ENCODE results near the gene ZBTB21.
"Not testable (repeated sequence)": the region's sequence is repeated elsewhere in the genome, so short reads cannot be mapped to it uniquely, and the experiment has no call there.

ZBTB21 gene

GRCh38 chr21:42019101-42019605 lies 9.0 kb upstream of the ZBTB21 start:
- DNase-seq (ENCODE audit: low read depth, low spot score), result no peak

DNA sequence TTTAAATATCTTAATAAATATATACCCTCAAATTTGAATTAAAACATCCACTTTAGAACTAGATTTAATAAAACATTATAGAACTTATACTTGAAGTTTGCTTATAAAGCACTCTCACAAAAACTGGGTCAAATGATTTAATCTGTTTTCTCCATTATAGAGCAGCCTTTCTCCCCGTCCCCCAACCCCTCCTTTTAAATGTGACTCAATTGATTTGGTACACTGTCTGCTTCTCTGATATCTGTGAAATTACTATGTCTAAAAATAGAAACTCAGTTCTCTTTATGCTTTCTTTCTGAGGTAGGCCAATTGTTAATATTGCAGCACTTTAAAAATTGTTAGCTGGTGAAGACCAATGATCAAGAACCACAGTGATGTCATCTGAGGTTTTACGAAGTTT lies 6.9 kb upstream of the ZBTB21 start:
- no peak for DNase-seq (ENCODE audit: low read depth, low spot score)

GRCh38 chr21:42016364-42016985 lies 6.3 kb upstream of the ZBTB21 start:
- DNase-seq (ENCODE audit: low read depth, low spot score), result no peak

DNA sequence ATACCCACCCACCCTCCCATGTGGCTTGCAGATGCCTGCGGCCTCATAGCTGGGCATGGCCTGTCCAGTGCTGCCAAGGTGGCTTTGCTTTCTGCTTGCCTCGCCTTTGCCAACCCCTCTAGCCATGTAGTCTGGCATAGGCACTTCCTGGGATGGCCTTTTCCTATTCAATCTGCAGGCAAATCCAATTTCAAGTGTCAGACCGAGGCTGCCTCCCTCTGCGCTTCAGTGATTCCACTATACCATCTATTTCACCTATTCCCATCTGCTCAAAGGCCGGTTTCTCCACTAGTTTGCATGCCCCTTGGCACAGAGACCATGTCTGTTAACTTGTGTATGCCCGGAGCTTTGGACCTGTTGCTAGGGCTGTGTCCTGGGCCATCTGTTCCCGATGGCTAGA lies 3.8 kb upstream of the ZBTB21 start:
- DNase-seq (ENCODE audit: low read depth, low spot score), result no peak

- DNase-seq (ENCODE audit: low read depth, low spot score), result no peak
Observed at GRCh38 chr21:42013376-42013775, 3.2 kb upstream of the ZBTB21 start.

DNA sequence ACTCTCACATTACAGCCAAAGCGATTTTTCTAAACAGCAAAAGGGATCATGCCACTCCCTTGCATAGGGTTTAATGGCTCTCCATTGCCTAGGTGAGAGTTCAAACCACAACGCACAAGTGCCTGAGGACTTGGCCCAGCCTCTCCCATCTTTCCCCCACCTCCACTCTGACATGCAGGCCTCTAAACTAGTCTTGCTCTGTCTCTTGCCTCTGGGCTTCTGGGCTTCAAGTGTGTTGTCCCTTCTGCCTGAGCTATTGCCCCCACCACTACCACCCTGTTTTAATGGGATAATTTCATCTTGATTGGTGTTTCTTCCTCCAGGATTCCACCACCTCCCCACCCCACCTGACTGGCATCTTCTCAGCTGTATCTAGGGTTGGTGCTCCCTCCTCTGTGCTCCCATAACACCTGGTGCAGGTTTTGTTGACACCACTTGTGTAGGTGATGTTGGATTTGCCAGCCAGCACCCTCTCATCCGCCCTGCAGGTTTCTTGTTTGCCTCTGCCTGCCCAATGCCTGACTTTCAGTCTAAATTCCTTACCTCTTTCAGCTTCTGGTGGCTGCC lies 2.7 kb upstream of the ZBTB21 start:
- no peak for DNase-seq (ENCODE audit: low read depth, low spot score)

GRCh38 chr21:42012344-42012743 lies 2.2 kb upstream of the ZBTB21 start:
- no peak for DNase-seq (ENCODE audit: low read depth, low spot score)

GRCh38 chr21:42010507-42011495 lies 641 bp upstream of the ZBTB21 start:
- DNase-seq (ENCODE audit: low read depth, low spot score), result no peak

GRCh38 chr21:42009018-42009830 lies 936 bp downstream of the ZBTB21 start:
- DNase-seq (ENCODE audit: low read depth, low spot score), result peak; percentile 44

- DNase-seq (ENCODE audit: low read depth, low spot score), result no peak
Observed at GRCh38 chr21:42007356-42007940, 2.7 kb downstream of the ZBTB21 start.

- DNase-seq (ENCODE audit: low read depth, low spot score), result no peak
Observed at GRCh38 chr21:42006765-42007164, 3.4 kb downstream of the ZBTB21 start.

DNA sequence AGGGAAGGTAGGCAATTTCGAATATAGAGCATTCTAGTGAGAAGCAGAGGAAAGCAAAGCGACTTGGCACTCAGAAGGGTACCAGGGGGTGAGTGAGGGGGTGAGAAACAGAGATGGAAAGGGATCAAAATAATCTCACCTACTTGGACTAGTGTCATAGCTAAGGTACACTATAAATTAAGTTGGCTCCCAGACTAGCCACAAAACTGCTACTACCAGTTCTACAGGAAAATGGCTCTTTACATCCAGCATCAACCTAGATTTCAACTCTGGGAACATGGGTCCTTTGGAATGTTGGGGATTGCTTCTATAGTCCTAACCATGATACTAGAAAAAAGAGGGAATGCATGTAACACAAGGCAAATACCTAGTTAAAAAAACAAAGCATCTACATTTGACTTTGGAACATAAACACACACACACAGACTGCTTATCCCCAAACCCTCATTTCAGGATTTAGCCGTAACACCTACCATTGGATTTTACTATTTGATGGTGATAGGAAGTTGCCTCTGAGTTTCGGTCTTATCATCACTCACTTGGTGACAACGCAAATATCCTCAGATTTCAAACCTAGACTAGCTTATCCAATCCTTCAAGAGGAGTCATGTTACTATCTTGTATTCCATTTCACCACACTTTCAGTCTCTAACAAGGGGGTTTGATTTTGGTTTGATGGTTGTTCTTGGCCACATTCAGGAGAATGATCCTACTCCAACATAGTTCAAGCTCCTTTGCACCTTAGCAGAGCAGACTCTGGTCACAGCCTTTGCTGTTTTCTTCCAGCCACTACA lies 5.6 kb downstream of the ZBTB21 start:
- DNase-seq (ENCODE audit: low read depth, low spot score), result no peak

DNA sequence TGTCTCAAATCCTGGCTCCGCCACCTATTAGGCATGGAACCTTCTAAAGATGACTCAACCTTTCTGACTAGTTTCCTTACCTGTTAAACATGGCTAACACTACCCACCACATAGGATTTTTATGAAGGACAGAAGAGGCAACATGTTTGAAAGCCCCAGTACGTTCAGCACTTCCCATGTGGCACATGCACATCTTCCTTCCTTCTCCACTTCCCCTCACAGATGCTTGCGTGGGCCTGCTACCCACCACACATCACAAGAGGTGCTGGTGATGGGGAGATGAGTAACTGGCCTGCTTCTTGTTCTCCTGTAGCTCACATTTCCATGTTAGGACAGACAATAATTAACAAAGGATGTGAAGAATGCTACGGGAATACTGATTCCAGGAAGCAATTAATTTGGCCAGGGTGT lies 7.1 kb downstream of the ZBTB21 start:
- no peak for DNase-seq (ENCODE audit: low read depth, low spot score)

- DNase-seq (ENCODE audit: low read depth, low spot score), result peak; percentile 4
Observed at GRCh38 chr21:42002421-42002958, 7.7 kb downstream of the ZBTB21 start.

DNA sequence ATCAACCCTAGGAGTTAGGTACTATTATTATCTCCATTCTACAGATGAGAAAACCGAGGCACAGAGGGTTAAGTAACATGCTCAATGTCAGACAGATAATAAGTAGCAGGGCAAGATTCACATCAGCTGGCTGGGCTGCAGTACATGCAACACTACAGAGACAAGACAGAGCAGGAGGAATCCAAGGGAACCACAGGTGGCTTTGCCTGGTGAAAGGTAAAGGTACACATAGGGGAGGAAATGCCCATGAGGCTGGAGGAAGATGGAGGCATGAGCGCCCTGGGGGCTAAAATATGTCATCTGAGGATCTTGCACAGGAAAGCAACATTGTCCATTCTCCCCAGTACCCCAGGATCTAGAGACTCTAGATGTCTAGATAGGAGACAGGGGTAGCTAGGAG lies 8.4 kb downstream of the ZBTB21 start:
- DNase-seq (ENCODE audit: low read depth, low spot score), result no peak

DNA sequence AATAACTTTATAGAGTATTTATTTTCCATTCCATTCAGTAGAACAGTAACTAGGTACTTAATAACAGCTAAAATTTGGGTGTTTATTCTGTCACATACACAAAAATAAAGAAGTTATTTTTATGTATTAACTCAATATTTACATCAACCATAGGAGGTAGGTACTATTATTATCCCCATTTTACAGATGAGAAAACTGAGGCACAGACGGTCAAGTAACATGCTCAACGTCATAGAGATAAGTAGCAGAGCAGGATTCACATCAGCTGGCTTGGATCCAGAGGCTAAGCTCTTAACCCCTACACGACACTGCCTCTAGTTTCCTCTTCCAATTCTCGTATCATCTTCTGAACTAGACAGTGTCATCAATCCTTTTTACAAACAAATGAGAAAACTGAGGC lies 9.3 kb downstream of the ZBTB21 start:
- DNase-seq (ENCODE audit: low read depth, low spot score), result no peak

GRCh38 chr21:41997657-41998056 lies 12.5 kb downstream of the ZBTB21 start:
- no peak for DNase-seq (ENCODE audit: low read depth, low spot score)

DNA sequence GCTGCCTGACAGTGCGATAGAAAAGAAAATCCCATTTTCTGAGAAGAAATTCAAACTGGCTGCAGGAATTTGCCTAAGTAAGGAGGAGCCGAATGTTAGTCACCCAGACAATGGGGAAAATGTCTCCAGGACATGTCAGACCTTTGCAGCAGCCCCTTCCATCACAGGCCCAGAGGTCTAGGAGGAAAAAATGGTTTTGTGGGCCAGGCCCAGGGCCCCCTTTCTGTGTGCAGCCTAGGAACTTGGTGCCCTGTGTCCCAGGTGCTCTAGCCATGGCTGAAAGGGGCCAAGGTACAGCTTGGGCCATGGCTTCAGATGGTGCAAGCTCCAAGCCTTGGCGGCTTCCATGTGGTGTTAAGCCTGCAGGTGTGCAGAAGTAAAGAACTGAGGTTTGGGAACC lies 14.6 kb downstream of the ZBTB21 start:
- DNase-seq (ENCODE audit: low read depth, low spot score), result no peak

DNA sequence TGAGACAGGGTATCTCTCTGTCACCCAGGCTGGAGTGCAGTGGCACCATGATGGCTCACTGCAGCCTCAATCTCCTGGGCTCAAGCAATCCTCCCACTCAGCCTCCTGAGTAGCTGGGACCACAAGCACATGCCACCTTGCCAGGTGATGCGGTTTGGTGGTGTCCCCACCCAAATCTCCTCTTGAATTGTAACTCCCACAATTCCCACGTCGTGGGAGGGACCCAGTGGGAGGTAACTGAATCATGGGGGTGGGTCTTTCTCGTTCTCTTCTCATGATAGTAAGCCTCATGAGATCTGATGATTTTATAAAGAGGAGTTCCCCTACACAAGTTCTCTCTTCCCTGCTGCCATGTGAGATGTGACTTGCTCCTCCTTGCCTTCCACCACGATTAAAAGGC lies 15.5 kb downstream of the ZBTB21 start:
- DNase-seq (ENCODE audit: low read depth, low spot score), result not testable (repeated sequence)

- no peak for DNase-seq (ENCODE audit: low read depth, low spot score)
Observed at GRCh38 chr21:41993744-41994143, 16.4 kb downstream of the ZBTB21 start.

Data from activated naive CD8-positive, alpha-beta T cell treated with anti-CD3 and anti-CD28 coated beads, Interleukin-2, amount 50 U/mL, for 16 hours (primary cell).